Parathyroid adenoma (tissue), 2 donors: Measurements from ENCODE around the gene SLC23A3.

ENCODE experiments used
- H2AFZ ChIP-seq: fragments of 300-600 bp; sonication (generic); one replicate; pipeline ENCODE4 v1.7.0; 2017; ENCODE audit warnings: antibody characterized with exemption, mild to moderate bottlenecking
- H3K27ac ChIP-seq: fragments of 300-600 bp; sonication (generic); one replicate; pipeline ENCODE4 v1.7.0; 2017
- H3K27me3 ChIP-seq: fragments of 300-600 bp; sonication (generic); one replicate; pipeline ENCODE4 v1.7.0; 2017; ENCODE audit warnings: low read length; ENCODE audit not compliant: control insufficient read depth, insufficient read depth
- H3K36me3 ChIP-seq: fragments of 300-600 bp; sonication (generic); one replicate; pipeline ENCODE4 v1.7.0; 2017; ENCODE audit warnings: low read length; ENCODE audit not compliant: control insufficient read depth, insufficient read depth
- H3K4me1 ChIP-seq: fragments of 300-600 bp; sonication (generic); one replicate; pipeline ENCODE4 v1.7.0; 2017; ENCODE audit warnings: control low read depth
- H3K4me2 ChIP-seq: fragments of 300-600 bp; sonication (generic); one replicate; pipeline ENCODE4 v1.7.0; 2017; ENCODE audit warnings: low read length
- H3K4me3 ChIP-seq: fragments of 300-600 bp; sonication (generic); one replicate; pipeline ENCODE4 v1.7.0; 2017; ENCODE audit warnings: low read depth, low read length
- H3K79me2 ChIP-seq: fragments of 300-600 bp; sonication (generic); one replicate; pipeline ENCODE4 v1.7.0; 2017; ENCODE audit warnings: control low read depth
- H3K9ac ChIP-seq: fragments of 300-600 bp; sonication (generic); one replicate; pipeline ENCODE4 v1.7.0; 2017; ENCODE audit warnings: mild to moderate bottlenecking
- H3K9me3 ChIP-seq: fragments of 300-600 bp; sonication (generic); one replicate; pipeline ENCODE4 v1.7.0; 2017; ENCODE audit warnings: low read length; ENCODE audit not compliant: control insufficient read depth
- CTCF ChIP-seq: fragments of 300-600 bp; sonication (generic); IDR thresholded peaks from one replicate; pipeline ENCODE4 v1.7.0; 2017; ENCODE audit warnings: antibody characterized with exemption, mild to moderate bottlenecking
- donor health status: primary hyperparathyroidism.

SLC23A3 gene

DNA sequence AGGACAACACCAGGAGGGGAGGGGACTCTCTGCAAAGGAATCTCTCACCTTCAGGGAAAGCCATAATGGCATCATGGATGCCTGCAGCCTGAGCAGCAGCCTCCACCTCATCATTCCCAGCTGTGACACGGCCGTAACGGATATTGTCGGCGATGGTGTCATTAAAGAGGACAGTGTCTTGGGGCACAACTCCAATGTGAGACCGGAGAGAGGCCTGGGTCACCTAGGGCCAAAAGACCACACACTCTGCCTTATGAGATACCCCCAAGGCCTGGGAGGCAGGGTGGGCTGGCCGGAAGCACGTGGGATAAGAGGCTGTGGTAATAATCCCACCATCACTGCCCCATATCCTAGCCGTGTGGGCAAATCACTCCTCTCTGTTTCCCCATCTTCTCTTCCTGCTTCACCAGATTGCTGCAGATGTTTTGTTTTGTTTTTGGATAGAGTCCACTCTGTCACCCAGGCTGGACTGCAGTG is 41.1 kb upstream of the SLC23A3 start:
- Histone ChIP-seq H3K4me3 (no peak overlapping the region), H3K79me2 (no peaks in the 10 kb centered on the region), H2AFZ (no peak overlapping the region), H3K27me3 (no peaks in the 10 kb centered on the region), H3K9ac (no peak overlapping the region), H3K36me3 (no peaks in the 10 kb centered on the region), H3K4me1 (peaks cover 15% of the 10 kb centered on the region), H3K27ac (no peak overlapping the region), H3K4me2 (no peak overlapping the region), H3K9me3 (no peaks in the 10 kb centered on the region)
- no peak for TF ChIP-seq CTCF

GRCh38 chr2:219210196-219210885 is 40.5 kb upstream of the SLC23A3 start:
- Histone ChIP-seq H3K27ac (no peak overlapping the region), H3K36me3 (no peaks in the 10 kb centered on the region), H3K9ac (no peak overlapping the region), H3K27me3 (no peaks in the 10 kb centered on the region), H3K4me2 (no peak overlapping the region), H3K79me2 (no peaks in the 10 kb centered on the region), H3K9me3 (no peaks in the 10 kb centered on the region), H3K4me1 (peaks cover 15% of the 10 kb centered on the region), H2AFZ (no peak overlapping the region), H3K4me3 (no peak overlapping the region)
- TF ChIP-seq CTCF: no peak

DNA sequence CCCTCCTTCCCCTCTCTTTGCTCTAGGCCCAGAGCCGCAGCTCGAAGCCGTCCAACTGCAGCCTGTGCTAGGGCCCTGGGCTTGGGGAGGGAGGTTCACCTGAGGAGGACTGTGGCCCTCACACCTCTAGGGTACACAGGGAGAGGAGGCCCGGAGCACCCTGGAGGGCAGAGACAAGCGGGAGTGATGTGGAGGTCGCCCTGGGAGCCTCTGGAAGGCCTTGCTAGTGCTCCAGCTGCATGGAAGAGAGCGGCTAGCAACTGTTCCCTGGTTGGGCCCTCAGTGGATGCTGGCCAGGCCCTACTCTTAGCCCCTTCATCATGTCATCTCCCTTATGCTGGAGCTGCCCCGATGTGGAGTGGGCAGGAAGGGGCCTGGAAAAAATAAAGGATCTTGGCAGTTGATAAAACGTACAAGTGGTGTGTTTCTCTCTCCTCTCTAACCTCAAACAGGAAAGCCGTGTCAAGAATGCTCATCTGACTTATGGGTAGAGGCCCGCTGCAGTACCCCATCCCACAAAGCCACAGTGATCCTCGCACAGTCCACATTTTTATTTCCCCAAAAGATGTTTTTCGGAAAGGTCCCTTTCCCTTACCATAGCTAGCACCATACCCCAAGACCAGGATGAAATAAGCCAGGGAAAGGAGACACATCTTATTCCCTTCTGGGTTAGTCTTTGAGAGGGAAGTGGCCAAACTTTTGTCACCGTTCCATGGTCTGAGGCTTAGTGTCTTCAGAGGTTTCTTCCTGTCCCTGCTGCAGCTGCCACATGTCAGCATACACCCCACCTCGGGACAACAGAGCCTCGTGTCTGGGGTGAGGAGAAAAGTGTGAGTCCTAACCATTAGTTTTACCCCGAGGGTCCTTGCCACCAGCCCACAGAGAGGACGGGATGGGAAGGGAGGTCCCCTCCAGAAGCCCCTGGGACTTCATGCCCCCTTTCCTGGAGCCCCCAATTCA is 39.7 kb upstream of the SLC23A3 start:
- no peaks in the 10 kb centered on the region for H3K79me2 ChIP-seq
- peaks cover 15% of the 10 kb centered on the region for H3K4me1 ChIP-seq
- H3K27me3 ChIP-seq: no peaks in the 10 kb centered on the region
- H2AFZ ChIP-seq: no peak overlapping the region
- H3K4me2 ChIP-seq: no peak overlapping the region
- no peaks in the 10 kb centered on the region for H3K36me3 ChIP-seq
- H3K9ac ChIP-seq: no peak overlapping the region
- no peak overlapping the region for H3K4me3 ChIP-seq
- H3K9me3 ChIP-seq: no peaks in the 10 kb centered on the region
- H3K27ac ChIP-seq: no peak overlapping the region
- no peak for TF ChIP-seq CTCF

DNA sequence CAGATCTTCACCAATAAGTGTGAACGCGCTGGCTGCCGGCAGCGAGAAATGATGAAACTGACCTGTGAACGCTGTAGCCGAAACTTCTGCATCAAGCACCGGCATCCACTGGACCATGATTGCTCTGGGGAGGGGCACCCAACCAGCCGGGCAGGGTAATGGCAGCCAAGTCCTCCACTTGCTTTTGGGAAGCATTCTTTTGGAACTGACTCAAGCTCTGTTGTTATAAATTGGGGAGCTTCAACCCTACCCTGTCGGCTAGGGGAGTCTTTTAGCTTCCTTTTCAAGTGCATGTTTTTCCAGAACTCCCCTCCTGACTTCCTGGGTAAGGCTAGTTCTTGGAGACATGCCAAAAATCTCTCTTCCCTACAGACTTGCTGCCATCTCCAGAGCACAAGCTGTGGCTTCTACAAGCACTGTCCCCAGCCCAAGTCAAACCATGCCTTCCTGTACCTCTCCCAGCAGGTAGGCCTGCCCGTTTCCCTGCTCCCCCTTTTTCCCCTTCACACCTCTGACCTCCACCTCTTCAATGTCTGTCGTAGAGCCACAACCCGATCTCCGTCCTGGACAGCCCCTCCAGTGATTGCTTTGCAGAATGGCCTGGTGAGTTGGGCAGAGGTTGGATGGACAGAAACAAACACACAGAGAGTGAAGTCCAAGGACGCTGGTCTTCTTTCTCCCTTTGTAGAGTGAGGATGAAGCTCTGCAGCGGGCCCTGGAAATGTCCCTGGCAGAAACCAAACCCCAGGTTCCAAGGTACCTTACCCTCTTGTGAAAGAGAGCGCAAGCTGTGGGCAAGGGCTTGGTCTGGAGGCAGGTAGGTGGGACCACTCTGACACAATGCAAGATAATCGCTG is 38.3 kb upstream of the SLC23A3 start:
- Histone ChIP-seq H3K36me3 (no peaks in the 10 kb centered on the region), H2AFZ (peak overlapping the region; percentile 9), H3K4me3 (peak overlapping the region; percentile 80), H3K27ac (peak overlapping the region; percentile 92), H3K4me2 (peak overlapping the region; percentile 79), H3K9me3 (no peaks in the 10 kb centered on the region), H3K27me3 (no peaks in the 10 kb centered on the region), H3K9ac (no peak overlapping the region), H3K79me2 (no peaks in the 10 kb centered on the region), H3K4me1 (peaks cover 15% of the 10 kb centered on the region)
- TF ChIP-seq CTCF: no peak
